Activated CD4-positive, alpha-beta T cell treated with anti-CD3 and anti-CD28 coated beads for 36 hours (primary cell): ENCODE measurements around the gene LBX2. TPM values are rescaled to one million over a fixed set of nuclear protein-coding genes. Genes with fewer than 3 reads are reported as not detected.
A peak's percentile ranks its signal among the peaks of the same experiment; 100 is the strongest.

ENCODE experiments used
- ATAC-seq: fragments of 200-7000 bp; cut with Tn5 transposase; one replicate; pipeline ENCODE4 v1.10.0; 2021; ENCODE audit warnings: mild to moderate bottlenecking, moderate library complexity
- CTCF ChIA-PET: fragments of 350-600 bp; sonication (Branson Sonifier 250); formaldehyde crosslinking; loops from one replicate; lab custom pipeline; 2021; ENCODE audit warnings: antibody characterized with exemption; lab: Charles Lee
- POLR2A ChIA-PET: fragments of 350-600 bp; sonication (Branson Sonifier 250); formaldehyde crosslinking; loops from one replicate; lab custom pipeline; 2021; ENCODE audit warnings: antibody characterized with exemption, inconsistent platforms; lab: Charles Lee
- DNase-seq: peaks from one replicate; pipeline ENCODE4 v3.0.0-alpha.2; 2020
- H3K27ac Mint-ChIP-seq: one replicate; pipeline ENCODE4 v1.8.0; 2021; ENCODE audit warnings: mixed read lengths
- H3K27me3 Mint-ChIP-seq: one replicate; pipeline ENCODE4 v1.8.0; 2021; ENCODE audit warnings: mixed read lengths
- H3K36me3 Mint-ChIP-seq: one replicate; pipeline ENCODE4 v1.8.0; 2021; ENCODE audit warnings: low read depth, mixed read lengths
- H3K4me1 Mint-ChIP-seq: one replicate; pipeline ENCODE4 v1.8.0; 2021; ENCODE audit warnings: mixed read lengths
- H3K4me3 Mint-ChIP-seq: one replicate; pipeline ENCODE4 v1.8.0; 2021; ENCODE audit warnings: mild to moderate bottlenecking, moderate library complexity, mixed read lengths
- H3K9me3 Mint-ChIP-seq: one replicate; pipeline ENCODE4 v1.8.0; 2021; ENCODE audit warnings: low read depth, mixed read lengths
- intact Hi-C, 2 experiments: fragments of 100-400 bp; cut with DNase I in 1 of 2; cut with micrococcal nuclease in 1 of 2; formaldehyde crosslinking; loops; one replicate each; pipeline versions ENCODE4 v1.14.2 to v1.15.1; 2022 to 2024; cut with DNase I, micrococcal nuclease
- total RNA-seq, 2 experiments: library from RNA; stranded (reverse); gene quantifications; one replicate each; pipeline ENCODE4 v1.2.3, GENCODE V29; 2021

The LBX2 gene
- total RNA-seq, 2 experiments from 2014 or later = 0.28 TPM; not detected in 1

GRCh38 chr2:74454654-74455511, 44.5 kb downstream of the LBX2 start, which contains the start of gene INO80B:
TSS of gene INO80B (plus strand) at chr2:74455087. CDS start at chr2:74455117, 30 bp downstream.
- Mint-ChIP-seq H3K4me1 (peaks cover 43% of the 10 kb centered on the region), H3K27ac (peak within 1 kb of the TSS; percentile 98), H3K36me3 (peaks cover 23% of the 10 kb centered on the region), H3K9me3 (no peaks in the 10 kb centered on the region), H3K4me3 (peak within 1 kb of the TSS; percentile 90), H3K27me3 (no peaks in the 10 kb centered on the region)
- intact Hi-C loops = loop anchor here (1.0 to 5.0 kb wide), 14 partner anchors 14 to 1220 kb away; partner anchors contain the start of genes AUP1 (in 2 of the 2), C2orf81 (in 2 of the 2), HTRA2 (in 2 of the 2) and PCGF1 (in 2 of the 2)
- ChIA-PET CTCF (interaction anchor here (0.6 to 6.6 kb wide), 12 partner anchors 12 to 205 kb away, joined by 3 to 62 read pairs (median 8); partner anchors contain the start of genes AUP1, CCDC142, HTRA2 and MRPL53), POLR2A (interaction anchor here (0.6 to 1.3 kb wide), 8 partner anchors 12 to 76 kb away, joined by 3 to 16 read pairs (median 4); partner anchors contain the start of genes AUP1, CCDC142, DQX1 and TTC31)
- peak; percentile 98 for DNase-seq
- peak; percentile 59 for ATAC-seq

- CTCF ChIA-PET = interaction anchor here (0.6 kb wide), 1 partner anchor 59 kb away, joined by 3 read pairs; no protein-coding TSS in a partner anchor
- H3K36me3 Mint-ChIP-seq = peaks cover 6% of the 10 kb centered on the region
- DNase-seq = no peak
- ATAC-seq = no peak
- H3K4me3 Mint-ChIP-seq = no peak overlapping the region
- H3K9me3 Mint-ChIP-seq = no peaks in the 10 kb centered on the region
- peaks cover 2% of the 10 kb centered on the region for H3K27me3 Mint-ChIP-seq
- intact Hi-C loops = no loop called here
- H3K4me1 Mint-ChIP-seq = peaks cover 23% of the 10 kb centered on the region
- H3K27ac Mint-ChIP-seq = no peak overlapping the region
- POLR2A ChIA-PET = no interaction called here
Measured at GRCh38 chr2:74450570-74451190, 48.7 kb downstream of the LBX2 start.

- Mint-ChIP-seq H3K27me3 (peaks cover 10% of the 10 kb centered on the region), H3K9me3 (no peaks in the 10 kb centered on the region), H3K4me1 (peaks cover 10% of the 10 kb centered on the region), H3K36me3 (no peaks in the 10 kb centered on the region), H3K27ac (no peak overlapping the region), H3K4me3 (no peak overlapping the region)
- POLR2A ChIA-PET = interaction anchor here (0.6 kb wide), 1 partner anchor 625 kb away, joined by 3 read pairs; no protein-coding TSS in a partner anchor
- CTCF ChIA-PET = no interaction called here
- DNase-seq = no peak
- intact Hi-C loops = no loop called here
- no peak for ATAC-seq
Measured at GRCh38 chr2:74448771-74449170, 50.6 kb downstream of the LBX2 start.

Other genes starting within 250 kb of the LBX2 start
- gene SLC4A5, start 156.2 kb downstream of the LBX2 start, total RNA-seq = 1 to 10 TPM; 2.2 to 2.7 TPM
- 100 to 1,000 TPM in 1 of 2 experiments, 10 to 100 TPM in 1; 78.1 to 132 TPM for gene DCTN1, start 119.3 kb downstream of the LBX2 start, total RNA-seq
- gene C2orf81, start 78.0 kb downstream of the LBX2 start, total RNA-seq = 1 to 10 TPM; 4.5 to 4.9 TPM
- gene WDR54, start 77.9 kb downstream of the LBX2 start, total RNA-seq = 100 to 1,000 TPM; 103 to 119 TPM
- 1 to 10 TPM; 1.8 to 2.5 TPM for gene RTKN, start 57.7 kb downstream of the LBX2 start, total RNA-seq
- 10 to 100 TPM; 24.2 to 25.6 TPM for gene INO80B, start 44.5 kb downstream of the LBX2 start, total RNA-seq
- 10 to 100 TPM; 24.9 to 30.2 TPM for gene WBP1, start 41.2 kb downstream of the LBX2 start, total RNA-seq
- gene MOGS, start 34.2 kb downstream of the LBX2 start, total RNA-seq = 10 to 100 TPM; 44.2 to 48.9 TPM
- 10 to 100 TPM; 87.4 to 88.5 TPM for gene MRPL53, start 26.9 kb downstream of the LBX2 start, total RNA-seq
- 10 to 100 TPM in 1 of 2 experiments, 1 to 10 TPM in 1; 9.7 to 13.2 TPM for gene CCDC142, start 16.6 kb downstream of the LBX2 start, total RNA-seq
- gene TTC31, start 16.5 kb downstream of the LBX2 start, total RNA-seq = 10 to 100 TPM; 24.0 to 24.6 TPM
- gene PCGF1, start 8.1 kb upstream of the LBX2 start, total RNA-seq = 10 to 100 TPM; 21.7 to 28.7 TPM
- gene TLX2, start 14.8 kb upstream of the LBX2 start, total RNA-seq = under 1 TPM; 0.18 to 0.21 TPM
- under 1 TPM; 0.40 to 0.41 TPM for gene DQX1, start 26.6 kb upstream of the LBX2 start, total RNA-seq
- gene AUP1, start 30.1 kb upstream of the LBX2 start, total RNA-seq = 100 to 1,000 TPM in 1 of 2 experiments, 10 to 100 TPM in 1; 92.0 to 122 TPM
- gene HTRA2, start 30.3 kb upstream of the LBX2 start, total RNA-seq = 10 to 100 TPM; 43.5 to 47.7 TPM
- gene LOXL3, start 54.3 kb upstream of the LBX2 start, total RNA-seq = under 1 TPM; 0.86 to 0.96 TPM
- gene DOK1, start 55.1 kb upstream of the LBX2 start, total RNA-seq = 10 to 100 TPM; 17.2 to 17.9 TPM
- under 1 TPM; 0.18 to 0.33 TPM for gene M1AP, start 148.7 kb upstream of the LBX2 start, total RNA-seq
- 1 to 10 TPM; 5.7 to 7.4 TPM for gene SEMA4F, start 154.6 kb upstream of the LBX2 start, total RNA-seq